HepG2 (cell line): Measurements from ENCODE around the gene ODAD4. TPM values are rescaled to one million over a fixed set of nuclear protein-coding genes. Genes with fewer than 3 reads are reported as not detected.

Experiments
- FOXJ3 ChIP-seq: sonication (generic); formaldehyde crosslinking; IDR thresholded peaks from 2 replicates; pipeline ENCODE4 v1.4.0; 2020; ENCODE audit warnings: missing genetic modification reagents, mild to moderate bottlenecking, borderline replicate concordance
- MED1 ChIP-seq: sonication (generic); formaldehyde crosslinking; IDR thresholded peaks from 2 replicates; pipeline ENCODE4 v1.4.0; 2020; ENCODE audit warnings: missing genetic modification reagents
- NFKBIZ ChIP-seq: IDR thresholded peaks from 2 replicates; pipeline ENCODE4 v1.6.1; 2018; ENCODE audit warnings: missing genetic modification reagents, missing compliant biosample characterization
- SETDB1 ChIP-seq: sonication (generic); formaldehyde crosslinking; IDR thresholded peaks from 2 replicates; pipeline ENCODE4 v1.5.1; 2020; ENCODE audit warnings: missing genetic modification reagents, mild to moderate bottlenecking, borderline replicate concordance
- SMARCE1 ChIP-seq: fragments of 450-650 bp; IDR thresholded peaks from 2 replicates; pipeline ENCODE4 v1.6.1; 2017; ENCODE audit warnings: borderline replicate concordance
- ZMAT3 ChIP-seq: sonication (generic); formaldehyde crosslinking; conservative IDR thresholded peaks from 2 replicates; pipeline ENCODE4 v1.7.0; 2021; ENCODE audit warnings: missing genetic modification reagents
- ZNF615 ChIP-seq: sonication (generic); formaldehyde crosslinking; IDR thresholded peaks from 2 replicates; pipeline ENCODE4 v1.5.0; 2020; ENCODE audit warnings: mild to moderate bottlenecking, missing genetic modification reagents, borderline replicate concordance
- polyA plus RNA-seq, 8 experiments: library from polyadenylated mRNA; depleted of rRNA in 3 of 8; stranded (reverse) in 7 of 8; unstranded in 1 of 8; fragments of >200 nt; fragmentation: Illumina TruSeq in 4 of 8; extraction: Trizol in 4 of 8; gene quantifications; 2 replicates each; pipeline versions ENCODE4 v1.2.1 to v1.2.3, GENCODE V29; 2011 to 2016; ENCODE audit warnings: low read depth in 4 of 8, missing spikeins in 1 of 8, mixed read lengths in 1 of 8; ENCODE audit not compliant: insufficient read depth in 1 of 8
- total RNA-seq, 5 experiments: library from RNA; depleted of rRNA; stranded (reverse); fragments of >200 nt; fragmentation: Illumina TruSeq; extraction: Trizol; gene quantifications; 2 replicates each; pipeline ENCODE4 v1.2.3, GENCODE V29; 2016; ENCODE audit warnings: low read depth in 1 of 5
- TF ChIP-seq, protein P1 (sequence below), 2 experiments: fragments of 450-650 bp in 1 of 2; sonication (generic) in 1 of 2; formaldehyde crosslinking in 1 of 2; IDR thresholded peaks; 2 replicates each; pipeline versions ENCODE4 v1.6.1 to v1.8.0; 2016 to 2022; ENCODE audit warnings: antibody characterized with exemption in 1 of 2, mild to moderate bottlenecking in 1 of 2, missing genetic modification reagents in 1 of 2
- TF ChIP-seq, protein P2 (sequence below): sonication (generic); formaldehyde crosslinking; IDR thresholded peaks from 2 replicates; pipeline ENCODE4 v1.4.0; 2020; ENCODE audit warnings: mild to moderate bottlenecking, missing genetic modification reagents
- TF ChIP-seq, protein P3 (sequence below): sonication (generic); formaldehyde crosslinking; IDR thresholded peaks from 2 replicates; pipeline ENCODE4 v1.4.0; 2020; ENCODE audit warnings: missing genetic modification reagents, borderline replicate concordance
- TF ChIP-seq, protein P4 (sequence below): IDR thresholded peaks from 2 replicates; pipeline ENCODE4 v1.4.0; 2020; ENCODE audit warnings: mild to moderate bottlenecking, missing genetic modification reagents
- TF ChIP-seq, protein P5 (sequence below): sonication (generic); formaldehyde crosslinking; IDR thresholded peaks from 2 replicates; pipeline ENCODE4 v1.8.1; 2023; ENCODE audit warnings: mild to moderate bottlenecking, moderate library complexity, missing genetic modification reagents

The ODAD4 gene
- total and polyA plus RNA-seq, 2 of the 13 experiments (the other 11 are each of a cell fraction or from before 2014, with no cell fraction given), result 0.48 to 0.53 TPM

DNA sequence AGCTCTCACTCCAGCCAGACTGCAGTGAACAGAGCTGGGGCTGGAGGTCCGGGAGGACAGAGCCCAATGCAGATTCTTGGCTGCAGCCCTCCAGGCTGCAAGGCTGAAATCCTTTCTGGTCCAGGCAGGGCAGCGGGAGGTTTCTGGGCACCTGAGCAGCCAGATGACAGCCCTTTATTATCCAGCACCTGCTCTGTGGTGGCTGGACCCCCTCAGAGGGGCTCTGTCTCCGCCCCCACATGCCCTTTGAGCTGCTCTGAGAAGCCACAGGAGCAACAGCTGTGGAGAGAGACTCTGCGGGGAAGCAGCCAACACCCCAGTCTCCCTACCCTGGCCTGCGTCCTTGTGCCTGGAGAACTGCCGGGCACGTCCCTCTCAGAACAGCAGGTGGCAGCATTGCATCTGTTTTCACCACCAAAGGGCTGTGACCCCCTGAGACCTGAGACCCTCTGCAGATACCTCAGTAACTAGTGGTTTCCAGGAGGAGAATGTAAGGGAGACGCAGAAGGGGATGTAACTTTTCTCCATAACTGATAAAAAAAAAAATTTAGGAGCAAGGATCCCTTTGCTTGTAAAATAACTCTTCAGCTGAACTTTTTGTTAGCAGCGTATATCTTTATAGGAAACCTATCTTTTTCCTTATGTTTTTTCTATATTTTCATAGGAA, 32.5 kb downstream of the ODAD4 start (continued):
- TF ChIP-seq, protein P1, sequence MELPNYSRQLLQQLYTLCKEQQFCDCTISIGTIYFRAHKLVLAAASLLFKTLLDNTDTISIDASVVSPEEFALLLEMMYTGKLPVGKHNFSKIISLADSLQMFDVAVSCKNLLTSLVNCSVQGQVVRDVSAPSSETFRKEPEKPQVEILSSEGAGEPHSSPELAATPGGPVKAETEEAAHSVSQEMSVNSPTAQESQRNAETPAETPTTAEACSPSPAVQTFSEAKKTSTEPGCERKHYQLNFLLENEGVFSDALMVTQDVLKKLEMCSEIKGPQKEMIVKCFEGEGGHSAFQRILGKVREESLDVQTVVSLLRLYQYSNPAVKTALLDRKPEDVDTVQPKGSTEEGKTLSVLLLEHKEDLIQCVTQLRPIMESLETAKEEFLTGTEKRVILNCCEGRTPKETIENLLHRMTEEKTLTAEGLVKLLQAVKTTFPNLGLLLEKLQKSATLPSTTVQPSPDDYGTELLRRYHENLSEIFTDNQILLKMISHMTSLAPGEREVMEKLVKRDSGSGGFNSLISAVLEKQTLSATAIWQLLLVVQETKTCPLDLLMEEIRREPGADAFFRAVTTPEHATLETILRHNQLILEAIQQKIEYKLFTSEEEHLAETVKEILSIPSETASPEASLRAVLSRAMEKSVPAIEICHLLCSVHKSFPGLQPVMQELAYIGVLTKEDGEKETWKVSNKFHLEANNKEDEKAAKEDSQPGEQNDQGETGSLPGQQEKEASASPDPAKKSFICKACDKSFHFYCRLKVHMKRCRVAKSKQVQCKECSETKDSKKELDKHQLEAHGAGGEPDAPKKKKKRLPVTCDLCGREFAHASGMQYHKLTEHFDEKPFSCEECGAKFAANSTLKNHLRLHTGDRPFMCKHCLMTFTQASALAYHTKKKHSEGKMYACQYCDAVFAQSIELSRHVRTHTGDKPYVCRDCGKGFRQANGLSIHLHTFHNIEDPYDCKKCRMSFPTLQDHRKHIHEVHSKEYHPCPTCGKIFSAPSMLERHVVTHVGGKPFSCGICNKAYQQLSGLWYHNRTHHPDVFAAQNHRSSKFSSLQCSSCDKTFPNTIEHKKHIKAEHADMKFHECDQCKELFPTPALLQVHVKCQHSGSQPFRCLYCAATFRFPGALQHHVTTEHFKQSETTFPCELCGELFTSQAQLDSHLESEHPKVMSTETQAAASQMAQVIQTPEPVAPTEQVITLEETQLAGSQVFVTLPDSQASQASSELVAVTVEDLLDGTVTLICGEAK (IDR thresholded peaks at IDR 0.05), result no peak
- TF ChIP-seq, protein P1 (CRISPR knock-in tag; IDR thresholded peaks at IDR 0.05), result no peak
- TF ChIP-seq, protein P2, sequence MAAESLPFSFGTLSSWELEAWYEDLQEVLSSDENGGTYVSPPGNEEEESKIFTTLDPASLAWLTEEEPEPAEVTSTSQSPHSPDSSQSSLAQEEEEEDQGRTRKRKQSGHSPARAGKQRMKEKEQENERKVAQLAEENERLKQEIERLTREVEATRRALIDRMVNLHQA, result no peak
- no peak for TF ChIP-seq ZMAT3 (CRISPR knock-in tag)
- no peak for TF ChIP-seq SETDB1 (CRISPR knock-in tag)
- TF ChIP-seq NFKBIZ (CRISPR knock-in tag), result 0 out of 2 replicates have a peak, but pooled peaks have one; percentile 33
- TF ChIP-seq, protein P3, sequence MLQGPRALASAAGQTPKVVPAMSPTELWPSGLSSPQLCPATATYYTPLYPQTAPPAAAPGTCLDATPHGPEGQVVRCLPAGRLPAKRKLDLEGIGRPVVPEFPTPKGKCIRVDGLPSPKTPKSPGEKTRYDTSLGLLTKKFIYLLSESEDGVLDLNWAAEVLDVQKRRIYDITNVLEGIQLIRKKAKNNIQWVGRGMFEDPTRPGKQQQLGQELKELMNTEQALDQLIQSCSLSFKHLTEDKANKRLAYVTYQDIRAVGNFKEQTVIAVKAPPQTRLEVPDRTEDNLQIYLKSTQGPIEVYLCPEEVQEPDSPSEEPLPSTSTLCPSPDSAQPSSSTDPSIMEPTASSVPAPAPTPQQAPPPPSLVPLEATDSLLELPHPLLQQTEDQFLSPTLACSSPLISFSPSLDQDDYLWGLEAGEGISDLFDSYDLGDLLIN (CRISPR knock-in tag), result peak; percentile 40; the same call in 1 of the 2 replicates
- TF ChIP-seq MED1 (CRISPR knock-in tag), result peak; percentile 21; the same call in 1 of the 2 replicates
- 0 out of 2 replicates have a peak, but pooled peaks have one; percentile 62 for TF ChIP-seq ZNF615
- no peak for TF ChIP-seq FOXJ3
- TF ChIP-seq, protein P4, sequence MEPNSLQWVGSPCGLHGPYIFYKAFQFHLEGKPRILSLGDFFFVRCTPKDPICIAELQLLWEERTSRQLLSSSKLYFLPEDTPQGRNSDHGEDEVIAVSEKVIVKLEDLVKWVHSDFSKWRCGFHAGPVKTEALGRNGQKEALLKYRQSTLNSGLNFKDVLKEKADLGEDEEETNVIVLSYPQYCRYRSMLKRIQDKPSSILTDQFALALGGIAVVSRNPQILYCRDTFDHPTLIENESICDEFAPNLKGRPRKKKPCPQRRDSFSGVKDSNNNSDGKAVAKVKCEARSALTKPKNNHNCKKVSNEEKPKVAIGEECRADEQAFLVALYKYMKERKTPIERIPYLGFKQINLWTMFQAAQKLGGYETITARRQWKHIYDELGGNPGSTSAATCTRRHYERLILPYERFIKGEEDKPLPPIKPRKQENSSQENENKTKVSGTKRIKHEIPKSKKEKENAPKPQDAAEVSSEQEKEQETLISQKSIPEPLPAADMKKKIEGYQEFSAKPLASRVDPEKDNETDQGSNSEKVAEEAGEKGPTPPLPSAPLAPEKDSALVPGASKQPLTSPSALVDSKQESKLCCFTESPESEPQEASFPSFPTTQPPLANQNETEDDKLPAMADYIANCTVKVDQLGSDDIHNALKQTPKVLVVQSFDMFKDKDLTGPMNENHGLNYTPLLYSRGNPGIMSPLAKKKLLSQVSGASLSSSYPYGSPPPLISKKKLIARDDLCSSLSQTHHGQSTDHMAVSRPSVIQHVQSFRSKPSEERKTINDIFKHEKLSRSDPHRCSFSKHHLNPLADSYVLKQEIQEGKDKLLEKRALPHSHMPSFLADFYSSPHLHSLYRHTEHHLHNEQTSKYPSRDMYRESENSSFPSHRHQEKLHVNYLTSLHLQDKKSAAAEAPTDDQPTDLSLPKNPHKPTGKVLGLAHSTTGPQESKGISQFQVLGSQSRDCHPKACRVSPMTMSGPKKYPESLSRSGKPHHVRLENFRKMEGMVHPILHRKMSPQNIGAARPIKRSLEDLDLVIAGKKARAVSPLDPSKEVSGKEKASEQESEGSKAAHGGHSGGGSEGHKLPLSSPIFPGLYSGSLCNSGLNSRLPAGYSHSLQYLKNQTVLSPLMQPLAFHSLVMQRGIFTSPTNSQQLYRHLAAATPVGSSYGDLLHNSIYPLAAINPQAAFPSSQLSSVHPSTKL (CRISPR knock-in tag), result 0 out of 2 replicates have a peak, but pooled peaks have one; percentile 16
- no peak for TF ChIP-seq SMARCE1
- TF ChIP-seq, protein P5, sequence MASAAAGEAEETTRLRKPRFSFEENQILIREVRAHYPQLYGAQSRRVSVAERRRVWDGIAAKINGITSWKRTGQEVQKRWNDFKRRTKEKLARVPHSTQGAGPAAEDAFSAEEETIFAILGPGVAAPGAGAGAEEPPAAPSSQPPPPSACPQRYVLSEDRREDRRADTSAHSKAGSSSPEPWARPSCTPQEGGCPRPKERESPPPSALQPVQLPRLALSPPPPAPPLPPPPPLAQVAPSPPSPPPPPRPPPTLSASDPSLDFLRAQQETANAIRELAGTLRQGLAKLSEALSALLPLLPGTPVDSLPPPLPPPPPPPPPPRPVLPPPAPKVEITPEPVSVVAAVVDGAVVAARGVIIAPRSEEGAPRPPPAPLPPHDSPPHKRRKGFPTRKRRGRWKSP (CRISPR knock-in tag), result no peak
